GF-D8 (cell line): Measurements from ENCODE around the gene ELK4.

ENCODE experiments used
- DNase-seq: peaks from one replicate; lab custom pipeline; 2025; lab: John Stamatoyannopoulos, UW

The ELK4 gene

GRCh38 chr1:205580923-205581180 is 51.0 kb downstream of the ELK4 start:
- no peak for DNase-seq

- no peak for DNase-seq
Observed at GRCh38 chr1:205580140-205580922, 51.5 kb downstream of the ELK4 start.

- no peak for DNase-seq
Observed at GRCh38 chr1:205579711-205580110, 52.1 kb downstream of the ELK4 start.

- DNase-seq: no peak
Observed at GRCh38 chr1:205578780-205579571, 52.8 kb downstream of the ELK4 start.

- DNase-seq: no peak
Observed at GRCh38 chr1:205577874-205578658, 53.7 kb downstream of the ELK4 start.

- DNase-seq: no peak
Observed at GRCh38 chr1:205576805-205577761, 54.7 kb downstream of the ELK4 start.

- DNase-seq: no peak
Observed at GRCh38 chr1:205576011-205576410, 55.8 kb downstream of the ELK4 start.

GRCh38 chr1:205575294-205575885 is 56.4 kb downstream of the ELK4 start:
- DNase-seq: no peak

- DNase-seq: no peak
Observed at GRCh38 chr1:205572421-205572820, 59.4 kb downstream of the ELK4 start.

- no peak for DNase-seq
Observed at GRCh38 chr1:205571747-205572146, 60.1 kb downstream of the ELK4 start.

- no peak for DNase-seq
Observed at GRCh38 chr1:205570796-205571537, 60.8 kb downstream of the ELK4 start.

GRCh38 chr1:205570173-205570501 is 61.7 kb downstream of the ELK4 start:
- no peak for DNase-seq

- no peak for DNase-seq
Observed at GRCh38 chr1:205569411-205570172, 62.2 kb downstream of the ELK4 start.

- DNase-seq: no peak
Observed at GRCh38 chr1:205568469-205569361, 63.1 kb downstream of the ELK4 start.

- no peak for DNase-seq
Observed at GRCh38 chr1:205568135-205568468, 63.7 kb downstream of the ELK4 start.

- DNase-seq: no peak
Observed at GRCh38 chr1:205567716-205568115, 64.1 kb downstream of the ELK4 start.

- no peak for DNase-seq
Observed at GRCh38 chr1:205565799-205566198, 66.0 kb downstream of the ELK4 start.

- DNase-seq: no peak
Observed at GRCh38 chr1:205563927-205564441, 67.8 kb downstream of the ELK4 start.
